Breast epithelium (tissue), 3 donors: ENCODE data around the gene APBB2.

Source experiments
- CTCF ChIP-seq, 3 donors: fragments of 450-650 bp; IDR thresholded peaks; one replicate each; pipeline ENCODE4 v1.5.1; 2016 to 2017; ENCODE audit warnings: antibody characterized with exemption in 3 of 3, mild to moderate bottlenecking in 3 of 3, moderate library complexity in 3 of 3
- POLR2A ChIP-seq: fragments of 450-650 bp; IDR thresholded peaks from one replicate; pipeline ENCODE4 v1.6.1; 2016; ENCODE audit warnings: antibody characterized with exemption, mild to moderate bottlenecking, moderate library complexity

- TF ChIP-seq CTCF (IDR thresholded peaks at IDR 0.05) (no peak), POLR2A (no peak)
Observed at GRCh38 chr4:40881851-40882250, 332.5 kb downstream of the APBB2 start.
